ENCODE data around the gene MAGIX.
"Not testable (repeated sequence)": the region's sequence is repeated elsewhere in the genome, so short reads cannot be mapped to it uniquely, and the experiment has no call there.

The MAGIX gene

GRCh38 chrX:49161632-49162031, 926 bp upstream of the MAGIX start:
- no peak for DNase-seq

GRCh38 chrX:49163555-49164419, 1.2 kb downstream of the MAGIX start:
- peak; percentile 82 for DNase-seq

GRCh38 chrX:49164589-49165360, 2.2 kb downstream of the MAGIX start:
- no peak for DNase-seq

- DNase-seq, result peak; percentile 83
These were observed 3.6 kb downstream of the MAGIX start for GRCh38 chrX:49165901-49166881.

- DNase-seq, result peak; percentile 80
These were observed 4.6 kb downstream of the MAGIX start for GRCh38 chrX:49166914-49167739.

- DNase-seq, result no peak
These were observed 5.2 kb downstream of the MAGIX start for GRCh38 chrX:49167740-49168108.

GRCh38 chrX:49171752-49172279, 9.3 kb downstream of the MAGIX start, which contains the start of gene PLP2:
PLP2 (plus strand) TSS chrX:49171898; CDS start chrX:49172001, 103 bp downstream.
- peak; percentile 76 for DNase-seq

GRCh38 chrX:49172280-49172780, 9.8 kb downstream of the MAGIX start:
- DNase-seq, result peak; percentile 78

GRCh38 chrX:49173544-49173943, 11.0 kb downstream of the MAGIX start:
- DNase-seq, result not testable (repeated sequence)

GRCh38 chrX:49174723-49175122, 12.2 kb downstream of the MAGIX start:
- DNase-seq, result no peak

- DNase-seq, result no peak
These were observed 13.1 kb downstream of the MAGIX start for GRCh38 chrX:49175435-49176274.

- no peak for DNase-seq
These were observed 14.1 kb downstream of the MAGIX start for GRCh38 chrX:49176421-49177326.

GRCh38 chrX:49177338-49177833, 14.8 kb downstream of the MAGIX start:
- no peak for DNase-seq

GRCh38 chrX:49177873-49178480, 15.4 kb downstream of the MAGIX start:
- DNase-seq, result no peak

GRCh38 chrX:49178537-49178936, 16.0 kb downstream of the MAGIX start:
- DNase-seq, result no peak

GRCh38 chrX:49179358-49179757, 16.8 kb downstream of the MAGIX start:
- no peak for DNase-seq

- DNase-seq, result no peak
These were observed 21.2 kb downstream of the MAGIX start for GRCh38 chrX:49183701-49184281.

All from activated CD4-positive, alpha-beta T cell treated with anti-CD3 and anti-CD28 coated beads, Interleukin-2, amount 50 U/mL, for 16 hours (primary cell).